ENCODE measurements around the gene NAV2. TPM values are rescaled to one million over a fixed set of nuclear protein-coding genes. Genes with fewer than 3 reads are reported as not detected.

Gene NAV2
- total RNA-seq, 1 experiment from 2014 or later, result 23.3 TPM

DNA sequence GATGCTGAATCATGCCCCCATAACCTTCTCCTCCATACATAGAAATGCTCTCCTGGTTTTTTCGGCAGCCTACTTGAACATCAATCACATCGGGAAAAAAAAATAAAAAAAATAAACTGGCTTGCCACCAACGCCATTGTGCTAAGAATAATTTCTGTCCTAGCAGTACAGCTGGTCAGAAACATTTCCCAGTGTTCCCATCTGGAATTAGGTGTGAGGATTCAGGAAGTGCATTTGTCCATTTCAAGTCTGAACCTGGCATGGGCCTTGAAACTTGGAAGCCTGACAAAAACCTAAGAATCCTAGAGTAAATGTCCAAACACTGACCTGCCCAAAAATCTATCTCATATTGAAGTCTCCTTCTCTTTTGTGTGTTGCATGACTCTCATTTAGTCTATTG lies 16.6 kb upstream of the NAV2 start:
- Histone ChIP-seq H3K4me2 (no peak overlapping the region), H3K9me3 (ENCODE audit: insufficient read depth, low read depth) (no peaks in the 10 kb centered on the region), H3K27me3 (ENCODE audit: insufficient read depth, low read depth) (no peaks in the 10 kb centered on the region), H3K4me3 (no peak overlapping the region), H3K9me2 (ENCODE audit: insufficient read depth) (no peaks in the 10 kb centered on the region), H3K36me3 (ENCODE audit: low read depth) (no peaks in the 10 kb centered on the region), H3K27ac (no peak overlapping the region), H3F3A (ENCODE audit: insufficient read depth, low read depth) (no peaks in the 10 kb centered on the region), H3K4me1 (replicated peaks; ENCODE audit: insufficient read depth) (peaks cover 13% of the 10 kb centered on the region), H4K20me1 (ENCODE audit: insufficient read depth) (no peaks in the 10 kb centered on the region), H3K79me2 (ENCODE audit: low read depth) (no peaks in the 10 kb centered on the region), H2AFZ (no peak overlapping the region)
- no TSS peak for BruUV-seq (replicated peaks)
- CTCF ChIA-PET, result no interaction called here
- no peak for DNase-seq
- no peak for TF ChIP-seq EZH2 (IDR thresholded peaks at IDR 0.05; ENCODE audit: low read depth)
- TF ChIP-seq, protein P1, sequence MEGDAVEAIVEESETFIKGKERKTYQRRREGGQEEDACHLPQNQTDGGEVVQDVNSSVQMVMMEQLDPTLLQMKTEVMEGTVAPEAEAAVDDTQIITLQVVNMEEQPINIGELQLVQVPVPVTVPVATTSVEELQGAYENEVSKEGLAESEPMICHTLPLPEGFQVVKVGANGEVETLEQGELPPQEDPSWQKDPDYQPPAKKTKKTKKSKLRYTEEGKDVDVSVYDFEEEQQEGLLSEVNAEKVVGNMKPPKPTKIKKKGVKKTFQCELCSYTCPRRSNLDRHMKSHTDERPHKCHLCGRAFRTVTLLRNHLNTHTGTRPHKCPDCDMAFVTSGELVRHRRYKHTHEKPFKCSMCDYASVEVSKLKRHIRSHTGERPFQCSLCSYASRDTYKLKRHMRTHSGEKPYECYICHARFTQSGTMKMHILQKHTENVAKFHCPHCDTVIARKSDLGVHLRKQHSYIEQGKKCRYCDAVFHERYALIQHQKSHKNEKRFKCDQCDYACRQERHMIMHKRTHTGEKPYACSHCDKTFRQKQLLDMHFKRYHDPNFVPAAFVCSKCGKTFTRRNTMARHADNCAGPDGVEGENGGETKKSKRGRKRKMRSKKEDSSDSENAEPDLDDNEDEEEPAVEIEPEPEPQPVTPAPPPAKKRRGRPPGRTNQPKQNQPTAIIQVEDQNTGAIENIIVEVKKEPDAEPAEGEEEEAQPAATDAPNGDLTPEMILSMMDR (conservative IDR thresholded peaks at IDR 0.05), result no peak
- intact Hi-C loops (cut with micrococcal nuclease; ENCODE audit: unreplicated experiment), result no loop called here
- POLR2A ChIA-PET (ENCODE audit: unreplicated experiment), result no interaction called here

DNA sequence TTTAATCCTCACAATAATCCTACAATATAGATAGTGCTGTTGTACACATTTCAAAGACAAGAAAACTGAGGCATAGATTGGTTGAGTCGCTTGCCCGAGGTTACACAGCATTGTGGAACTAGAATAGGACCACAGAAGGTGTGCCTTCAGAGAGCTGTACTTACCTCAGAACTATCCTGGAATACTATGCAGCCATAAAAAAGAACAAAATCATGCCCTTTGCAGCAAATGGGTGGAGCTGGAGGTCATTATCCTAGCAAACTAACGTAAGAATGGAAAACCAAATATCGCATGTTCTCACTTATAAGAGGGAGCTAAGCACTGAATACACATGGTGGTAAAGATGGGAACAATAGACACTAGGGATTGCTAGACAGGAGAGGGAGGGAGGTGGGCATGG lies 15.7 kb upstream of the NAV2 start:
- Histone ChIP-seq H3K27ac (no peak overlapping the region), H3K4me3 (no peak overlapping the region), H3K4me2 (no peak overlapping the region), H2AFZ (no peak overlapping the region), H3K36me3 (ENCODE audit: low read depth) (no peaks in the 10 kb centered on the region), H3K4me1 (replicated peaks; ENCODE audit: insufficient read depth) (peaks cover 13% of the 10 kb centered on the region), H3K27me3 (ENCODE audit: insufficient read depth, low read depth) (no peaks in the 10 kb centered on the region), H3F3A (ENCODE audit: insufficient read depth, low read depth) (no peaks in the 10 kb centered on the region), H3K9me3 (ENCODE audit: insufficient read depth, low read depth) (no peaks in the 10 kb centered on the region), H3K9me2 (ENCODE audit: insufficient read depth) (no peaks in the 10 kb centered on the region), H3K79me2 (ENCODE audit: low read depth) (no peaks in the 10 kb centered on the region), H4K20me1 (ENCODE audit: insufficient read depth) (no peaks in the 10 kb centered on the region)
- no peak for DNase-seq
- POLR2A ChIA-PET (ENCODE audit: unreplicated experiment), result interaction anchor here (0.7 kb wide), 1 partner anchor 13 kb away, joined by 4 read pairs; no protein-coding TSS in a partner anchor
- TF ChIP-seq EZH2 (IDR thresholded peaks at IDR 0.05; ENCODE audit: low read depth), result no peak
- TF ChIP-seq, protein P1 (conservative IDR thresholded peaks at IDR 0.05), result no peak
- no TSS peak for BruUV-seq (replicated peaks)
- CTCF ChIA-PET, result no interaction called here
- intact Hi-C loops (cut with micrococcal nuclease; ENCODE audit: unreplicated experiment), result no loop called here

DNA sequence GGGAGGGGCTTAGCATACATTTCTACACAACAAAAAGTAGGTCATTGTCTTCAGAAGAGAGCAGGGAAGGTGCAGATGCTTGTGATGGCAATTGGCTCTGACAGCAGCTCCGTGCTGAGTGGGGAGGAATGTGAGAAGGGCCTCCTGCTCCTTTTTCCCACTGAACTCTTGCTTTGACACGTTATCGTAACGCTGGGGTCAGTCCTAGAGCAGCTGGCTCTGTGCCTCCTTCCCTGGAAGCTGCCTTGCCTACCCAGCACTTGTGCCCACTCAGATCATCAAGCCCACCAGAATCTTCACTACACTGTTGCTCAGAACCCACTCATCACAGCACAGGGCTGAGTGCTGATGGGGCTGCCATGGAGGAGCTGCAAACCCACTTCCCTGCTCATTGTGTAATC lies 14.9 kb upstream of the NAV2 start:
- no peak overlapping the region for H3K4me2 ChIP-seq
- H3K79me2 ChIP-seq (ENCODE audit: low read depth), result no peaks in the 10 kb centered on the region
- no peaks in the 10 kb centered on the region for H3K9me3 ChIP-seq (ENCODE audit: insufficient read depth, low read depth)
- no peak overlapping the region for H2AFZ ChIP-seq
- CTCF ChIA-PET, result no interaction called here
- peaks cover 13% of the 10 kb centered on the region for H3K4me1 ChIP-seq (replicated peaks; ENCODE audit: insufficient read depth)
- H3F3A ChIP-seq (ENCODE audit: insufficient read depth, low read depth), result no peaks in the 10 kb centered on the region
- H3K27ac ChIP-seq, result no peak overlapping the region
- no peak overlapping the region for H3K4me3 ChIP-seq
- TF ChIP-seq EZH2 (IDR thresholded peaks at IDR 0.05; ENCODE audit: low read depth), result no peak
- TF ChIP-seq, protein P1 (conservative IDR thresholded peaks at IDR 0.05), result no peak
- intact Hi-C loops (cut with micrococcal nuclease; ENCODE audit: unreplicated experiment), result no loop called here
- no peaks in the 10 kb centered on the region for H3K9me2 ChIP-seq (ENCODE audit: insufficient read depth)
- no TSS peak for BruUV-seq (replicated peaks)
- no peaks in the 10 kb centered on the region for H4K20me1 ChIP-seq (ENCODE audit: insufficient read depth)
- no peak for DNase-seq
- POLR2A ChIA-PET (ENCODE audit: unreplicated experiment), result no interaction called here
- no peaks in the 10 kb centered on the region for H3K27me3 ChIP-seq (ENCODE audit: insufficient read depth, low read depth)
- H3K36me3 ChIP-seq (ENCODE audit: low read depth), result no peaks in the 10 kb centered on the region

All from PC-9 (cell line).